ENCODE measurements around the gene FBXL7.

The FBXL7 gene

GRCh38 chr5:15612915-15613635 is 113.1 kb downstream of the FBXL7 start:
- Histone ChIP-seq H3K27me3 (replicated peaks; ENCODE audit: control insufficient read depth, insufficient read depth, low read length) (no peaks in the 10 kb centered on the region), H3K36me3 (ENCODE audit: control insufficient read depth, insufficient read depth, low read length) (no peaks in the 10 kb centered on the region), H3K4me3 (replicated peaks; ENCODE audit: low read depth, low read length) (no peak overlapping the region)
- TF ChIP-seq CTCF (IDR thresholded peaks at IDR 0.05; ENCODE audit: insufficient read depth, low read length, poor library complexity, severe bottlenecking): no peak
- no peak for DNase-seq (ENCODE audit: extremely low read depth, insufficient read length)

DNA sequence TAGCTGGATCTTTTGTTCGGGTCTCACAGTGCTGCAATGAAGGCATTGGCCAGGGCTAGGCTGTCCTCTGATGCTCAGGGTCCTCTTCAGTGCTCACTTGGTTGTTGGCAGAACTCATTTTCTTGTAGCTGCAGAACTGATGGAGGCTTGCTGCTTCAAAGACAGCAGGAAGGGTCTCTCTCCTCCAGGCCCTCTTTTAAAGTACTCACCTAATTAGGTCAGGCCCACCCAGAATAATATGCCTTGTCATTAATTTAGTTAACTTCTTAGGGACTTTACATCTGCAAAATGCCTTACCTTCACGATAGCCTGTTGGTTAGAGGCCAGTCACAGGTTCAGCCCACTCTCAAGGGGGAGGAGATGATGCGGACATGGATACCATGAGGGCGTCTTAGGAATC is 114.7 kb downstream of the FBXL7 start:
- Histone ChIP-seq H3K36me3 (ENCODE audit: control insufficient read depth, insufficient read depth, low read length) (no peaks in the 10 kb centered on the region), H3K4me3 (replicated peaks; ENCODE audit: low read depth, low read length) (no peak overlapping the region), H3K27me3 (replicated peaks; ENCODE audit: control insufficient read depth, insufficient read depth, low read length) (no peaks in the 10 kb centered on the region)
- no peak for TF ChIP-seq CTCF (IDR thresholded peaks at IDR 0.05; ENCODE audit: insufficient read depth, low read length, poor library complexity, severe bottlenecking)
- DNase-seq (ENCODE audit: extremely low read depth, insufficient read length): no peak

DNA sequence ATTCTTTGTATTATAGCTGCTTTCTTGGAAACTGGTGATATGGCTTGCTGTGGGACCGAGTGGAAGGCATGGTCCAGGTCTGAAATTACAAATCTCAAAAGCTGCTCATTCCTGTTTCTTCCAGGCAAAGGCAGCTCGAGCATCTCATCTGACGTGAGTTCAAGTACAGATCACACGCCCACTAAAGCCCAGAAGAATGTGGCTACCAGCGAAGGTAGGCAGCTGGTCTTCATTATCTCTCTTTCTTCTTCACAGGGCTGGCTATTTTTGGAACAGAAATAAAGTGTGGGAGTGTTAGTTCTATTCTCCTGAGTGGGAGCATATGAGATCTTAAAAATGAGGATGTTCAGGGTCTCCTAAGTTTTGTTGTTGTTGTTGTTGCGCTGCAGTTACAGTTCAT is 115.9 kb downstream of the FBXL7 start:
- Histone ChIP-seq H3K4me3 (replicated peaks; ENCODE audit: low read depth, low read length) (no peak overlapping the region), H3K27me3 (replicated peaks; ENCODE audit: control insufficient read depth, insufficient read depth, low read length) (no peaks in the 10 kb centered on the region), H3K36me3 (ENCODE audit: control insufficient read depth, insufficient read depth, low read length) (no peaks in the 10 kb centered on the region)
- DNase-seq (ENCODE audit: extremely low read depth, insufficient read length): no peak
- TF ChIP-seq CTCF (IDR thresholded peaks at IDR 0.05; ENCODE audit: insufficient read depth, low read length, poor library complexity, severe bottlenecking): no peak

DNA sequence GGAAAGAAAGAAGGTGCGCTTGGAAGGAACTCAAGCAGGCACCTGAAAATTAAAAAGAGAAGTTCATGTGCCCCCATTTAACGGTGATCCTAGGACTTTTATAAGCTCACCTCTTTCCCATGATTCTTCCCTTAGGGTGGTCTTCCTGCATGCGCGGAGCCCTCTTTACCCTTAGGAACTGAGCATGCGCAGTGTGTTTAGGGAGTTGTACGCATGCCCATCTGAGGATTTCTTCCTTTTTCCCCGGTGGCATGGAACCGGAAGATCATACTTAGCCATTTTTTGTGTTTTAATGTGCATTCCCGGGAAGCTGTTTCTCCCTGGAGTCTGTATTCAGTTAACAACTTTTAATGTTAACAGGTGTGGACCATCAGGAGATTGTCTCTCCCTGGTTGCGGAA is 119.0 kb downstream of the FBXL7 start:
- Histone ChIP-seq H3K36me3 (ENCODE audit: control insufficient read depth, insufficient read depth, low read length) (no peaks in the 10 kb centered on the region), H3K27me3 (replicated peaks; ENCODE audit: control insufficient read depth, insufficient read depth, low read length) (no peaks in the 10 kb centered on the region), H3K4me3 (replicated peaks; ENCODE audit: low read depth, low read length) (no peak overlapping the region)
- DNase-seq (ENCODE audit: extremely low read depth, insufficient read length): no peak
- no peak for TF ChIP-seq CTCF (IDR thresholded peaks at IDR 0.05; ENCODE audit: insufficient read depth, low read length, poor library complexity, severe bottlenecking)

DNA sequence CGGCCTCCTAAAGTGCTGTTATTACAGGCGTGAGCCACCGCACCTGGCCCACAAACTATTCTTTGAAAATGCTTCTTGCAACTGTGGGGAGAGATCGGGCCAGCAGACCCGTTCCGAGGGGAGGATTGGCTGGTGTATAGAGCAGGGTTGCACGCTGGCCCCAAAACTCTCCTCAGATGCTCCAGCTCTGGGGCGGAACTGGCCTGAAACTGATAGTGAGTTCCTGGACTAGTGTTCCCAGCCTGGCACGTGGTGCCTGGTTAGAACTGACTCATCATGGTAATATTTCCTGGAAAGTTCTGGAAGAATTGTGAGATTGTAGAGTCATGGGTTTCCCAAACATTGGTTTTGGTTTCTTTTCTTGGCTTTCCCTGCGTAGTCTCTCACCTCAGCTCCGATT is 120.5 kb downstream of the FBXL7 start:
- no peak for DNase-seq (ENCODE audit: extremely low read depth, insufficient read length)
- TF ChIP-seq CTCF (IDR thresholded peaks at IDR 0.05; ENCODE audit: insufficient read depth, low read length, poor library complexity, severe bottlenecking): no peak
- Histone ChIP-seq H3K27me3 (replicated peaks; ENCODE audit: control insufficient read depth, insufficient read depth, low read length) (no peaks in the 10 kb centered on the region), H3K4me3 (replicated peaks; ENCODE audit: low read depth, low read length) (no peak overlapping the region), H3K36me3 (ENCODE audit: control insufficient read depth, insufficient read depth, low read length) (no peaks in the 10 kb centered on the region)

DNA sequence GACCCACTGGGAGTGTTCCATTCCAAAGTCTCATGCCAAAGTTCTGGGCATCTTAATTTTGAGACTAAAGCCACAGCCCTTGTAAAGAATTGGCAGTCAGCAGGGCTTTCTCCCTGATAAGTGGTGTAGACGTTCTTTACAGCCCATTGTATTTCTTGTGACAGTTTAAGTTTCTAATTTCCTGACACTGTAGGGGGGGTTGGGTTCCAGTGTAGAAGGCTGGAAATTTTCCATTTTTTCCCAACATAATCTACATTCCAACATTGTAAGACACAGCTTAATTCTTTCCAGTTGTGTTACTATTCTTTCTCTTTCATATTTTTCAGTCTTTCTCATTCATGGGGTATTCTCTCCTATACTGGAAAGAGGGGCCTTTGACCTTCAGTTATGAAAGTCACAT is 121.1 kb downstream of the FBXL7 start:
- Histone ChIP-seq H3K36me3 (ENCODE audit: control insufficient read depth, insufficient read depth, low read length) (no peaks in the 10 kb centered on the region), H3K4me3 (replicated peaks; ENCODE audit: low read depth, low read length) (no peak overlapping the region), H3K27me3 (replicated peaks; ENCODE audit: control insufficient read depth, insufficient read depth, low read length) (no peaks in the 10 kb centered on the region)
- no peak for DNase-seq (ENCODE audit: extremely low read depth, insufficient read length)
- TF ChIP-seq CTCF (IDR thresholded peaks at IDR 0.05; ENCODE audit: insufficient read depth, low read length, poor library complexity, severe bottlenecking): no peak
